Stimulated activated CD4-positive, alpha-beta T cell treated with anti-CD3 and anti-CD28 coated beads, Interleukin-1b, Interleukin-23, amount 100 ng/mL, for 24 hours (primary cell): ENCODE results near the gene RBM42.

Experiments used
- DNase-seq, 4 experiments: peaks; one replicate each; pipeline ENCODE4 v3.0.0-alpha.2; 2020; ENCODE audit warnings: low read depth in 4 of 4, low spot score in 1 of 4

The RBM42 gene

DNA sequence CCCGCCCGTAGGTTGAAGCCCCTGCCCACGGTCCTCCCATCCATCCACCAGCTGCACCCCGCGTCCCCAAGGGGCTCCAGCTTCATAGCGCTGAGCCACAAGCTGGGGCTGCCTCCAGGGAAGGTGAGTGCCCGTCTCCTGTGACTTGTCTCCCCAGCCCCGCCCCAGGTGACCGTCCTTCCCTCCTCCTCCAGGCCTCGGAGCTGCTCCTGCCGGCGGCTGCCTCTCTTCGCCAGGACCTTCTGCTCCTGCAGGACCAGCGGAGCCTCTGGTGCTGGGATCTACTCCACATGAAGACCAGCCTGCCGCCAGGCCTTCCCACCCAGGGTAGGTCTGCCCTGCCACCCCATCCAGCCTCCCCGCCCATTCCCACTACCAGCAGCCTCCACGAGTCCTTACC lies 8.8 kb upstream of the RBM42 start:
- no peak for DNase-seq

GRCh38 chr19:35621708-35622107 lies 7.1 kb upstream of the RBM42 start:
- DNase-seq = no peak

GRCh38 chr19:35622750-35623149 lies 6.1 kb upstream of the RBM42 start:
- DNase-seq = no peak

GRCh38 chr19:35623327-35624010 lies 5.4 kb upstream of the RBM42 start:
- DNase-seq = no peak

DNA sequence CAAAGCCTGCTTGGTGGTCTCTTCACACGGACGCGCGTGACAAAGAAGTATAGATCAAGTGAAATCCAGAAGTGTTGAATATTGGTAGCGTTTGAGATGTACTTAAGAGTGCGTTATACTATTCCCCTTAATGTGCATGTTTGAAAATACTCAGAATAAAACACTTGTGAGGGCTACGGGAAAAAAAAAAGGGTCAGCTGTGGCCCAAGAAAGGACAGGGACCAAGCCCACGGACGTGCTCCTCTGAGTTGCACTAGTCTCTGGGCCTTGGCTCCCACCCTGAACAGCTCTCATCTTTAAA lies 622 bp upstream of the RBM42 start:
- no peak for DNase-seq

- no peak for DNase-seq
These were observed 447 bp downstream of the RBM42 start for GRCh38 chr19:35629332-35629633.

- DNase-seq = no peak
These were observed 5.0 kb downstream of the RBM42 start for GRCh38 chr19:35633727-35634440.

DNA sequence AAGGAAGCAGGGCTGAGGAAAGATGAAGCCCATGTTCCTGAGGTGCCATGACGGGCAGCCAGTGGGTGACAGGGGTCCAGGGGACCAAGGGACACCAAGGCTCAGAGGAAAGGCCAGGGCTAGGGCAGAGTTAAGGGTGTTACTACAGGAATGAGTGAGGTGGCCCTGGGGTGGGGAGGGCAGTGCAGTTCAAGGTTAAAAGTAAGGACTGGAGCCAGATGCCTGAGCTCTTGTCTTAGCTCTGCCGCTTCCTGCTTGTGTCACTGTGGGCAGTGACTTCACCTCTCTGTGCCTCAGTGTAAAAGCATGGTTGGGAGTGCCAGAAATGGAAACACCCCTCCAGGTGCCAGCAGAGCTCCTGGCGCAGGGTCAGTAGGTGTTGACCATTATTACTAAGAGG lies 7.8 kb downstream of the RBM42 start:
- DNase-seq = no peak

GRCh38 chr19:35637165-35637564 lies 8.3 kb downstream of the RBM42 start:
- no peak for DNase-seq

DNA sequence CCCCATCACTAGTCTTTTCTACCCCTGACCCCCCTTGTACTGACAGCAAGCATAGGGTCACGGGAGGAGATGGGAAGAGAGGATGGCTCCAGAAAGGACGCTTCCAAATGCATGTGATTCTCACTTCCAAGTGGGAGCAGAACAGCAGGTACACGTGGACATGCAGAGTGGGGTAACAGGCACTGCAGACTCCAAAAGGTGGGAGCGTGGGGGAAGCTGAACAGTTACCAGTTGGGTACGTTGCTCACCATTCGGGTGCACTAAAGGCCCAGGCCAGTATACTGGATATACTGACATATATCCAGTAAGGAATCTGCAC lies 10.4 kb downstream of the RBM42 start:
- no peak for DNase-seq

DNA sequence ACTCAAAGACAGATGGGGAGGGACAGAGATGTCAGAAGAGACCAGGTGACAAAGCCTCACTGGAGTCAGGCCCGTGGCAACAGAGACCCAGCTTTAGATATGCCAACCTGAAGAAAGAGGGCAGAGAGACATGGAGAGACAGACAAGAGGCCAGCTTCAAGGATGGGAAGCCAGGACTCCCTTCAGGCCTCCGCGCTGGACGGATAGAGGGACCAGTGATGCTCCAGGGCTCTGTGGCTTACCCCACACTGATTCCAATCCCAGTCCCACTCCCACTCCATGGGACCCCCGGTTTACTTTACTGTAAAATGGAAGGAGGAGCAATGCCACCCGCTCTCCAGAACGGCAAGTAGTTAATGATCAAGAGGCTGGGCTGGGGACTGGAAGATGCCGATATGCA lies 11.0 kb downstream of the RBM42 start:
- DNase-seq = no peak

DNA sequence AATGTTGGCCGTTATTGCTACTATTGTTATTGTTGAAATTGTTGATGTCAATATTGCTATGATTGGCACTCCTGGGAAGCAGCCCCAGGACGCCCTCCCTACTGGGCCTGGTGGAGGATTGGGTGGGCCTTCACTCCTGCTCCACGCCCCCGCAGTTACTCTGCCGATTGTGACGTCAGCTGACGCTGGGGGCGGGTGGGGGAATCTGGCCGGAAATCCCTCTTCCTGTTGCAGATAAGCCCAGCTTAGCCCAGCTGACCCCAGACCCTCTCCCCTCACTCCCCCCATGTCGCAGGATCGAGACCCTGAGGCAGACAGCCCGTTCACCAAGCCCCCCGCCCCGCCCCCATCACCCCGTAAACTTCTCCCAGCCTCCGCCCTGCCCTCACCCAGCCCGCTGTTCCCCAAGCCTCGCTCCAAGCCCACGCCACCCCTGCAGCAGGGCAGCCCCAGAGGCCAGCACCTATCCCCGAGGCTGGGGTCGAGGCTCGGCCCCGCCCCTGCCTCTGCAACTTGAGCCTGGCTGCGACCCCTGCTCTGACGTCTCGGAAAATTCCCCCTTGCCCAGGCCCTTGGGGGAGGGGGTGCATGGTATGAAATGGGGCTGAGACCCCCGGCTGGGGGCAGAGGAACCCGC lies 12.8 kb downstream of the RBM42 start, which contains the start of gene ETV2:
Gene ETV2, plus strand, starts transcription at position 231 of the 637 bp plus-strand sequence. CDS start 716 bp downstream, outside the sequence.
- DNase-seq = peak in 1 of 4 experiments; percentile 12

DNA sequence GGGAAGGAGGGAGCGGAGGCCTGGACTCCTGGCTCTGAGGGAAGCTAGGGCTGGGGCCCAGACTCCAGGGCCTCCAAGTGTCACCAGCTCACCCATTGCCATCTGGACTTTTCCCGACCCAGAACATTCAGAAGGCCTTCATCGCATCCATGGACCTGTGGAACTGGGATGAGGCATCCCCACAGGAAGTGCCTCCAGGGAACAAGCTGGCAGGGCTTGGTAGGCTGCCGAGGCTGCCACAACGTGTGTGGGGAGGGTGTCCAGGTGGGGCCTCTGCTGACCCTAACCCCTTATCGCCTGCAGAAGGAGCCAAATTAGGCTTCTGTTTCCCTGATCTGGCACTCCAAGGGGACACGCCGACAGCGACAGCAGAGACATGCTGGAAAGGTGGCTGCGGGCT lies 13.5 kb downstream of the RBM42 start:
- no peak for DNase-seq

GRCh38 chr19:35642798-35643254 lies 14.0 kb downstream of the RBM42 start:
- no peak for DNase-seq

GRCh38 chr19:35643255-35644205 lies 14.7 kb downstream of the RBM42 start:
- peak; percentile 52 to 78 (median 60) for DNase-seq

- peak; percentile 91 to 97 (median 92) for DNase-seq
These were observed 15.6 kb downstream of the RBM42 start for GRCh38 chr19:35644206-35644986.

- peak; percentile 51 to 87 (median 74) for DNase-seq
These were observed 16.3 kb downstream of the RBM42 start for GRCh38 chr19:35644987-35645679.

DNA sequence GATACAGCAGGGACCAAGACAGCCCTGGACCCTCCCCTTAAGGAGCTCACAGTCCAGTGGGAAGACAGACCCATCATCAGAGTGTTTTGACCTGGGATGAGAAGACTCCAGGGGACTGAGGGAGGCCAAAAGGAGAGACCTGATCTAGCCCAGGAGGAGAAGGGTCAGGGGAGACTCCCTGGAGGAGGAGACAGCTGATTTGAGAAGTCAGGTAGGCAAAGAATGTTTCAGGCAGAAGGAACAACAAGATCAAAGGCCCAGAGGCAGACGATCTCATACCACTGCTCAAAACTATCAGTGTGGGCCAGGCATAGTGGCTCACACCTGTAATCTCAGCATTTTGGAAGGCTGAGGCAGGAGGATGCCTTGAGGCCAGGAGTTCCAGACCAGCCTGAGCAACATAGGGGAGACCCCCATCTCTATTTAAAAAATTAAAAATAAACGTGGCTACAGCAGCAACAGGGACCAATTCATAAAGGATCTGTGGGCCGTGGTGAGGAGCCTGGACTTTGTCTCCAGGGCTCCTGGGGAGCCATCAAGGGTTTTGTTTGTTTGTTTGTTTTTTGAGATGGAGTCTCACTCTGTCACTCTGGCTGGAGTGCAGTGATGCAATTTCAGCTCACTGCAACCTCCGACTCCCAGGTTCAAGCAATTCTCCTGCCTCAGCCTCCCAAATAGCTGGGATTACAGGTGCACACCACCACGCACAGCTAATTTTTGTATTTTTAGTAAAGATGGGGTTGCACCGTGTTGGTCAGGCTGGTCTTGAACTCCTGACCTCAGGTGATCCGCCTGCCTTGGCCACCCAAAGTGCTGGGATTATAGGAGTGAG lies 17.1 kb downstream of the RBM42 start:
- DNase-seq = no peak
